MCF 10A (cell line): ENCODE measurements around the gene CCM2. TPM values are rescaled to one million over a fixed set of nuclear protein-coding genes. Genes with fewer than 3 reads are reported as not detected.

Experiments used
- BruUV-seq: library from RNA; stranded (reverse); fragments of 400-500 nt; replicated peaks from 2 replicates; lab custom pipeline; 2021; lab: Mats Ljungman, UMichigan
- CTCF ChIA-PET: fragments of 300-600 bp; sonication (Branson Sonifier 250); formaldehyde crosslinking; extraction: SDS; loops from one replicate; lab custom pipeline; 2021; ENCODE audit warnings: antibody characterized with exemption, inconsistent platforms; lab: Yijun Ruan, JAX
- POLR2A ChIA-PET: fragments of 300-600, 350-650 bp; sonication (Branson Sonifier 250); formaldehyde crosslinking; extraction: SDS; loops from one replicate; lab custom pipeline; 2020; ENCODE audit warnings: antibody characterized with exemption, inconsistent platforms; lab: Yijun Ruan, JAX
- DNase-seq: peaks from one replicate; pipeline ENCODE4 v3.0.0-alpha.2; 2018; ENCODE audit not compliant: unreplicated experiment
- H3K27ac Mint-ChIP-seq: one replicate; pipeline ENCODE4 v1.8.0; 2022; ENCODE audit warnings: mild to moderate bottlenecking, low read depth, mixed read lengths; ENCODE audit not compliant: unreplicated experiment
- H3K27me3 Mint-ChIP-seq: one replicate; pipeline ENCODE4 v1.8.0; 2022; ENCODE audit warnings: mixed read lengths; ENCODE audit not compliant: insufficient read depth, unreplicated experiment
- H3K36me3 Mint-ChIP-seq: one replicate; pipeline ENCODE4 v1.8.0; 2022; ENCODE audit warnings: mild to moderate bottlenecking, moderate library complexity, mixed read lengths; ENCODE audit not compliant: insufficient read depth, unreplicated experiment
- H3K4me1 Mint-ChIP-seq: one replicate; pipeline ENCODE4 v1.8.0; 2022; ENCODE audit warnings: mixed read lengths; ENCODE audit not compliant: insufficient read depth, unreplicated experiment
- H3K4me3 Mint-ChIP-seq: one replicate; pipeline ENCODE4 v1.8.0; 2022; ENCODE audit warnings: mild to moderate bottlenecking, moderate library complexity, mixed read lengths; ENCODE audit not compliant: unreplicated experiment
- H3K9me3 Mint-ChIP-seq: one replicate; pipeline ENCODE4 v1.8.0; 2022; ENCODE audit warnings: mixed read lengths; ENCODE audit not compliant: unreplicated experiment
- CTCF ChIP-seq: fragments of 200-600 bp; IDR thresholded peaks from one replicate; pipeline ENCODE4 v1.8.0; 2022; ENCODE audit warnings: antibody characterized with exemption, mild to moderate bottlenecking; ENCODE audit not compliant: unreplicated experiment
- intact Hi-C: fragments of 100-400 bp; cut with micrococcal nuclease; formaldehyde crosslinking; loops from 2 replicates; pipeline ENCODE4 v1.14.1; 2022
- total RNA-seq: library from RNA; stranded (reverse); gene quantifications from 2 replicates; pipeline ENCODE4 v1.2.3, GENCODE V29; 2022

The CCM2 gene
- total RNA-seq, 1 experiment from 2014 or later = 36.2 TPM

DNA sequence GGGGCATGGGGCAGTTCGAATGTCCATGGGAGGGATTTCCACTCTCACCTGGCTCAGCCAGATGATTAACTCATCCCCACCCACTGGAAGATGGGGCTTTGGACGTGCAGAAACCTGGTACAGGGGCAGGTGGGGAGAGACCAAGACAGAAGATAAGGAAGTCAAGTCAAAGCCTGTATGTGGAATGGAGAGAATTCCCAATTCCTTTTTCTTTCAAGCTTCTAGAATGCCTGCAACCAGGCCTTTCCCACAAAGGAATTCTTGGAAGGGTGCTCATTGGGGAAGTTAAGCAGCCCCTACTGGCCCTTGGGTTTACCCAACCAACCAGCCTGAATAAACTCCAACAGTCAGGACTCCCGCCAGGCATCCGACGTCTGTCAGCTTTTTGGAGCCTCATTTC lies 39.1 kb downstream of the CCM2 start:
- BruUV-seq = no TSS peak

GRCh38 chr7:45044338-45044737 lies 44.3 kb downstream of the CCM2 start:
- Mint-ChIP-seq H3K27me3 (no peaks in the 10 kb centered on the region), H3K4me1 (no peaks in the 10 kb centered on the region), H3K27ac (no peak overlapping the region), H3K9me3 (no peaks in the 10 kb centered on the region), H3K36me3 (peaks cover 58% of the 10 kb centered on the region), H3K4me3 (no peak overlapping the region)
- TF ChIP-seq CTCF = no peak
- ChIA-PET CTCF (interaction anchor here (0.9 to 1.3 kb wide), 2 partner anchors 92 kb away, joined by 4 read pairs; no protein-coding TSS in a partner anchor), POLR2A (interaction anchor here (2.4 kb wide), 1 partner anchor 67 kb away, joined by 6 read pairs; the partner anchor contains the start of gene TBRG4)
- DNase-seq = no peak
- BruUV-seq = no TSS peak
- intact Hi-C loops = no loop called here

More for the DNA sequence above, 39.1 kb downstream of the CCM2 start:
- Mint-ChIP-seq H3K27me3 (no peaks in the 10 kb centered on the region), H3K36me3 (peaks cover 44% of the 10 kb centered on the region), H3K4me3 (no peak overlapping the region), H3K9me3 (no peaks in the 10 kb centered on the region), H3K27ac (no peak overlapping the region), H3K4me1 (peaks cover 18% of the 10 kb centered on the region)
- no peak for DNase-seq
- no peak for TF ChIP-seq CTCF
- intact Hi-C loops = no loop called here
- POLR2A ChIA-PET = interaction anchor here (0.7 kb wide), 1 partner anchor 102 kb away, joined by 3 read pairs; no protein-coding TSS in a partner anchor
- CTCF ChIA-PET = interaction anchor here (0.9 kb wide), 1 partner anchor 96 kb away, joined by 3 read pairs; no protein-coding TSS in a partner anchor

- TF ChIP-seq CTCF = no peak
- no peaks in the 10 kb centered on the region for H3K27me3 Mint-ChIP-seq
- peaks cover 24% of the 10 kb centered on the region for H3K36me3 Mint-ChIP-seq
- no peaks in the 10 kb centered on the region for H3K4me1 Mint-ChIP-seq
- no peak overlapping the region for H3K27ac Mint-ChIP-seq
- no peak overlapping the region for H3K4me3 Mint-ChIP-seq
- no peak for DNase-seq
- BruUV-seq = no TSS peak
- CTCF ChIA-PET = interaction anchor here (0.6 to 1.1 kb wide), 4 partner anchors 12 to 192 kb away, joined by 3 to 4 read pairs (median 3); no protein-coding TSS in a partner anchor
- intact Hi-C loops = no loop called here
- H3K9me3 Mint-ChIP-seq = no peaks in the 10 kb centered on the region
- POLR2A ChIA-PET = interaction anchor here (0.7 kb wide), 1 partner anchor 168 kb away, joined by 3 read pairs; no protein-coding TSS in a partner anchor
These were observed 48.7 kb downstream of the CCM2 start for GRCh38 chr7:45048748-45049147.

DNA sequence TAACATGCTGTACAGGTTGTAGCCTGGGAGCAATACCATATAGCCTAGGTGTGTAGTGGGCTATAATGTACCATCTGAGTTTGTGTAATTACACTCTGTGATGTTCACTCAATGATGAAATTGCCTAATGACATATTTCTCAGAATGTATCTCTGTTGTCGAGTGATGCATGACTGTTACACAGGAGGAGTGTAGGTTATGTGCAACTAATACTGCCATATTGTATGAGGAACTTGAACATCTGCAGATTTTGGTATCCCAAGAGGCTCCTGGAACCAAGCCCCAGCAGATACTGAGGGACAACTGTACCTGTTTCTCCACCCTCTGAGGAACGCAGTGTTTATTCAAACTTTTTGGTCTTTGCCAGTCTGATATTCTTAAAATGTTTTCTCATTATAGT lies 50.2 kb downstream of the CCM2 start:
- CTCF ChIA-PET = no interaction called here
- TF ChIP-seq CTCF = no peak
- Mint-ChIP-seq H3K27me3 (no peaks in the 10 kb centered on the region), H3K36me3 (peaks cover 18% of the 10 kb centered on the region), H3K4me3 (no peak overlapping the region), H3K4me1 (no peaks in the 10 kb centered on the region), H3K9me3 (no peaks in the 10 kb centered on the region), H3K27ac (no peak overlapping the region)
- intact Hi-C loops = no loop called here
- BruUV-seq = no TSS peak
- POLR2A ChIA-PET = interaction anchor here (1.1 kb wide), 1 partner anchor 13 kb away, joined by 3 read pairs; no protein-coding TSS in a partner anchor
- DNase-seq = no peak
